ENCODE data around the gene ASTL. TPM values are rescaled to one million over a fixed set of nuclear protein-coding genes. Genes with fewer than 3 reads are reported as not detected.
A peak's percentile ranks its signal among the peaks of the same experiment; 100 is the strongest.

The ASTL gene
- total RNA-seq, 1 experiment from 2014 or later: 0.79 TPM

GRCh38 chr2:96116424-96116878 lies 21.9 kb downstream of the ASTL start, which contains the start of gene ADRA2B (continued):
- TF ChIP-seq ZSCAN18 (CRISPR knock-in tag; IDR thresholded peaks at IDR 0.05) (no peak), ZMAT4 (CRISPR knock-in tag; IDR thresholded peaks at IDR 0.05) (no peak), MAX (CRISPR knock-in tag; IDR thresholded peaks at IDR 0.05) (0 out of 2 replicates have a peak, but pooled peaks have one; percentile 43), IRF1 (CRISPR knock-in tag; IDR thresholded peaks at IDR 0.05) (no peak), ZNF671 (CRISPR knock-in tag; IDR thresholded peaks at IDR 0.05) (no peak), ARID4B (CRISPR knock-in tag; IDR thresholded peaks at IDR 0.05; ENCODE audit: borderline replicate concordance) (no peak), JAZF1 (CRISPR knock-in tag; IDR thresholded peaks at IDR 0.05) (no peak), PRRX2 (CRISPR knock-in tag; IDR thresholded peaks at IDR 0.05) (no peak), ATF2 (CRISPR knock-in tag; IDR thresholded peaks at IDR 0.05; ENCODE audit: borderline replicate concordance, low read depth) (no peak), ZNF263 (CRISPR knock-in tag; IDR thresholded peaks at IDR 0.05; ENCODE audit: low read depth) (no peak), PRDM15 (CRISPR knock-in tag; IDR thresholded peaks at IDR 0.05) (no peak), FOXK1 (CRISPR knock-in tag; IDR thresholded peaks at IDR 0.05) (peak; percentile 80), E2F4 (CRISPR knock-in tag; IDR thresholded peaks at IDR 0.05; ENCODE audit: borderline replicate concordance, low read depth) (peak; percentile 32; the same call in 1 of the 2 replicates), MYBL2 (CRISPR knock-in tag; IDR thresholded peaks at IDR 0.05) (no peak), E2F5 (CRISPR knock-in tag; IDR thresholded peaks at IDR 0.05) (peak; percentile 44; the same call in 1 of the 2 replicates), IRF2 (CRISPR knock-in tag; IDR thresholded peaks at IDR 0.05; ENCODE audit: borderline replicate concordance, low read depth) (no peak), GABPB1 (CRISPR knock-in tag; IDR thresholded peaks at IDR 0.05) (no peak), ZNF281 (CRISPR knock-in tag; IDR thresholded peaks at IDR 0.05) (no peak), CDX4 (CRISPR knock-in tag; IDR thresholded peaks at IDR 0.05; ENCODE audit: borderline replicate concordance) (no peak)
